K562 (cell line): Measurements from ENCODE around the gene SPIN1. TPM values are rescaled to one million over a fixed set of nuclear protein-coding genes. Genes with fewer than 3 reads are reported as not detected.

ENCODE experiments used
- ATAC-seq: fragments of 200-7000 bp; cut with Tn5 transposase; 3 replicates; pipeline ENCODE4 v1.9.1; 2020; ENCODE audit warnings: moderate library complexity
- BruUV-seq: library from RNA; stranded (reverse); fragments of 400-500 nt; replicated peaks from 2 replicates; lab custom pipeline; 2021; lab: Mats Ljungman, UMichigan
- CTCF ChIA-PET: fragments of 300-600 bp; formaldehyde crosslinking; extraction: SDS; loops from one replicate; lab custom pipeline; 2021; ENCODE audit warnings: low intra/inter-chr PET ratio; lab: Yijun Ruan, JAX
- POLR2A ChIA-PET: fragments of 300-600, 350-650 bp; sonication (Branson Sonifier 250); formaldehyde crosslinking; extraction: SDS; loops from one replicate; lab custom pipeline; 2021; ENCODE audit warnings: antibody characterized with exemption, inconsistent platforms; lab: Yijun Ruan, JAX
- DNase-seq, 4 experiments: peaks; one replicate each; pipeline versions ENCODE4 v3.0.0 to v3.0.0-alpha.2; 2011 to 2018; ENCODE audit warnings: low spot score in 3 of 4, mixed read lengths in 3 of 4; ENCODE audit errors: extremely low read depth in 1 of 4
- FAIRE-seq: peaks from 2 replicates; lab custom pipeline; 2011; peaks lifted over from hg19 to GRCh38; lab: Jason Lieb, UNC
- H2AFZ ChIP-seq: 2 replicates; pipeline ENCODE4 v1.6.0; 2011; ENCODE audit warnings: low read depth, low read length, control low read depth, inconsistent platforms
- H3K27ac ChIP-seq: fragments of 200-600 bp; 3 replicates; pipeline ENCODE4 v1.8.0; 2011; ENCODE audit warnings: low read depth, mild to moderate bottlenecking, control low read depth, inconsistent platforms, low read length, moderate library complexity, mixed read lengths; ENCODE audit errors: extremely low read depth
- H3K27me3 ChIP-seq, 2 experiments: fragments of 300-600 bp in 1 of 2; 2 replicates in 1 of 2; 3 replicates in 1 of 2; pipeline versions ENCODE4 v1.6.0 to v1.8.0; 2011; ENCODE audit warnings: inconsistent platforms in 2 of 2, low read length in 2 of 2, mild to moderate bottlenecking in 1 of 2, mixed read lengths in 1 of 2, moderate library complexity in 1 of 2; ENCODE audit not compliant: control insufficient read depth in 2 of 2, insufficient read depth in 2 of 2
- H3K36me3 ChIP-seq: fragments of 300-600 bp; 3 replicates; pipeline ENCODE4 v1.8.0; 2011; ENCODE audit warnings: mild to moderate bottlenecking, low read length, inconsistent platforms; ENCODE audit not compliant: control insufficient read depth, insufficient read depth
- H3K4me1 ChIP-seq, 2 experiments: fragments of 200-600 bp in 1 of 2; replicated peaks in 1 of 2; 2 replicates in 1 of 2; 3 replicates in 1 of 2; pipeline versions ENCODE4 v1.5.1 to v1.8.0; 2011; ENCODE audit warnings: inconsistent platforms in 2 of 2, low read length in 2 of 2, mild to moderate bottlenecking in 1 of 2, mixed read lengths in 1 of 2, moderate library complexity in 1 of 2; ENCODE audit not compliant: control insufficient read depth in 2 of 2, insufficient read depth in 2 of 2
- H3K4me2 ChIP-seq: 2 replicates; pipeline ENCODE4 v1.6.1; 2011; ENCODE audit warnings: low read length, control low read depth, inconsistent platforms, mixed read lengths; ENCODE audit not compliant: insufficient read depth
- H3K4me3 ChIP-seq: fragments of 200-600 bp; sonication (generic), shearing (Covaris generic); 2 replicates; pipeline ENCODE4 v1.5.1; 2016; ENCODE audit warnings: control low read depth, inconsistent platforms
- H3K79me2 ChIP-seq: fragments of 200-600 bp; 3 replicates; pipeline ENCODE4 v1.8.0; 2011; ENCODE audit warnings: low read length, inconsistent platforms; ENCODE audit not compliant: control insufficient read depth, insufficient read depth
- H3K9ac ChIP-seq, 2 experiments: 2 replicates each; pipeline versions ENCODE4 v1.6.0 to v1.6.1; 2011; ENCODE audit warnings: low read depth in 2 of 2, low read length in 2 of 2, control low read depth in 1 of 2, inconsistent platforms in 1 of 2, mild to moderate bottlenecking in 1 of 2, mixed read lengths in 1 of 2; ENCODE audit not compliant: insufficient read depth in 1 of 2
- H3K9me1 ChIP-seq: one replicate; pipeline ENCODE4 v1.6.0; 2011; ENCODE audit warnings: inconsistent platforms, mild to moderate bottlenecking, low read length, moderate library complexity; ENCODE audit not compliant: control insufficient read depth, insufficient read depth
- H3K9me3 ChIP-seq: replicated peaks from 2 replicates; pipeline ENCODE4 v1.5.1; 2011; ENCODE audit warnings: low read depth, low read length, inconsistent platforms; ENCODE audit not compliant: control insufficient read depth, insufficient read depth
- H4K20me1 ChIP-seq: replicated peaks from 2 replicates; pipeline ENCODE4 v1.6.1; 2011; ENCODE audit warnings: low read length, inconsistent platforms, mixed read lengths; ENCODE audit not compliant: control insufficient read depth, insufficient read depth
- CHAMP1 ChIP-seq: fragments of 450-650 bp; IDR thresholded peaks from 2 replicates; pipeline ENCODE4 v1.6.1; 2016; ENCODE audit warnings: mild to moderate bottlenecking
- KDM2B ChIP-seq: fragments of 250-450 bp; sonication (Bioruptor Pico); IDR thresholded peaks from 2 replicates; pipeline ENCODE4 v1.8.0; 2021; ENCODE audit warnings: mild to moderate bottlenecking, moderate library complexity
- KDM4B ChIP-seq, 2 experiments: fragments of 450-650 bp in 1 of 2; sonication (generic) in 1 of 2; IDR thresholded peaks; 2 replicates each; pipeline ENCODE4 v1.6.1; 2016 to 2017; ENCODE audit warnings: borderline replicate concordance in 2 of 2, antibody characterized with exemption in 1 of 2, low read depth in 1 of 2, mild to moderate bottlenecking in 1 of 2
- REST ChIP-seq, 2 experiments: fragments of 450-650 bp; formaldehyde crosslinking in 1 of 2; IDR thresholded peaks; 2 replicates each; pipeline versions ENCODE4 v1.4.0 to v1.6.1; 2014 to 2020; ENCODE audit warnings: mild to moderate bottlenecking in 2 of 2, borderline replicate concordance in 1 of 2, low read depth in 1 of 2
- ZBTB2 ChIP-seq: fragments of 450-650 bp; IDR thresholded peaks from 2 replicates; pipeline ENCODE4 v1.6.1; 2016; ENCODE audit warnings: antibody characterized with exemption
- ZNF766 ChIP-seq: fragments of 200-800 bp; sonication (Bioruptor generic); conservative IDR thresholded peaks from 2 replicates; pipeline ENCODE4 v1.6.1; 2016; ENCODE audit warnings: missing genetic modification characterization, missing compliant biosample characterization
- WGBS: fragments of 100-300 bp; shearing (Covaris generic); methylation state at CpG from one replicate; pipeline ENCODE4 v1.1.6; 2016; ENCODE audit warnings: low coverage, mixed read lengths; ENCODE audit not compliant: insufficient coverage; ENCODE audit errors: missing lambda C conversion rate; 5-methylcytosine and 5-hydroxymethylcytosine counted together
- in situ Hi-C: fragments of 300-500 bp; cut with MboI; formaldehyde crosslinking; loops from 4 replicates; pipeline ENCODE4 v1.15.0; 2018; ENCODE audit warnings: inconsistent platforms, mixed read lengths
- intact Hi-C: fragments of 100-400 bp; cut with micrococcal nuclease; formaldehyde crosslinking; loops from 2 replicates; pipeline ENCODE4 v1.14.2; 2022
- polyA plus RNA-seq, 8 experiments: library from polyadenylated mRNA; depleted of rRNA in 4 of 8; stranded (reverse) in 5 of 8; unstranded in 3 of 8; fragments of >200 nt; fragmentation: Nextera tagmentation in 2 of 8; fragmentation: Illumina TruSeq in 1 of 8; extraction: Ambion mirVana in 2 of 8; extraction: Trizol in 1 of 8; gene quantifications; 2 replicates each; pipeline versions ENCODE4 v1.2.1 to v1.2.3, GENCODE V29; 2011 to 2014; ENCODE audit warnings: inconsistent platforms in 1 of 8, missing spikeins in 1 of 8
- total RNA-seq, 7 experiments: library from RNA; depleted of rRNA in 6 of 7; stranded (reverse); fragments of >200 nt in 6 of 7; fragmentation: Illumina TruSeq in 2 of 7; extraction: Trizol in 2 of 7; gene quantifications; 2 replicates each; pipeline versions ENCODE4 v1.2.1 to v1.2.3, GENCODE V29; 2011 to 2021; ENCODE audit warnings: low replicate concordance in 1 of 7
- TF ChIP-seq, protein P1 (sequence below): fragments of 450-650 bp; IDR thresholded peaks from 2 replicates; pipeline ENCODE4 v1.6.1; 2016; ENCODE audit warnings: low read depth, mild to moderate bottlenecking, moderate library complexity

Gene SPIN1
- total and polyA plus RNA-seq, 9 of the 15 experiments (the other 6 are each of a cell fraction or from before 2014, with no cell fraction given): 7.4 to 25.7 (median 15.6) TPM

DNA sequence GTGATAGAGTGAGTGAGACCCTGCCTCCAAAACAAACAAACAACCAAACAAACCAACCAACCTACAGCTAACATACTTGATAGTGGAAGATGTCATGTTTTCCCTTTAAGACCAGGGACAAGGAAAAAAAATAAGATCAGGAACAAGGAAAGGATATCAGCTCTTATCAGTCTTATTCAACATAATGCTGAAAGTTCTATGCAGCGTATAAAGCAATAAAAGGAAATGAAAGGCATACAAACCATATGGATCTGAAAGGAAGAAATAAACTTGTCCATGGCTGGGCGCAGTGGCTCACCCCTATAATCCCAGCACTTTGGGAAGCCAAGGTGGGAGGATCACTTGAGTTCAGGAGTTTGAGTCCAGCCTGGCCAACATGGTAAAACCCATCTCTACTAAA lies 23.5 kb upstream of the SPIN1 start:
- BruUV-seq: no TSS peak
- no peak overlapping the region for H3K4me3 ChIP-seq
- H3K9me3 ChIP-seq: no peaks in the 10 kb centered on the region
- intact Hi-C loops: no loop called here
- H2AFZ ChIP-seq: no peak overlapping the region
- no peaks in the 10 kb centered on the region for H3K79me2 ChIP-seq
- in situ Hi-C loops: no loop called here
- ChIA-PET POLR2A (no interaction called here), CTCF (no interaction called here)
- H3K9me1 ChIP-seq: no peaks in the 10 kb centered on the region
- H3K4me1 ChIP-seq: no peaks in the 10 kb centered on the region
- WGBS: 0% methylated on average over 2 of the region's 2 CpGs
- FAIRE-seq: no peak
- no peak overlapping the region for H3K27ac ChIP-seq
- H4K20me1 ChIP-seq: no peaks in the 10 kb centered on the region
- no peak for DNase-seq
- TF ChIP-seq CHAMP1 (no peak), ZBTB2 (no peak), REST (IDR thresholded peaks at IDR 0.05; ENCODE audit: borderline replicate concordance) (no peak), REST (CRISPR knock-in tag; IDR thresholded peaks at IDR 0.05; ENCODE audit: low read depth) (no peak), KDM4B (IDR thresholded peaks at IDR 0.05; ENCODE audit: borderline replicate concordance in 2 of 2, low read depth in 1 of 2) (no peak), KDM2B (no peak), ZNF766 (CRISPR knock-in tag) (no peak)
- TF ChIP-seq, protein P1, sequence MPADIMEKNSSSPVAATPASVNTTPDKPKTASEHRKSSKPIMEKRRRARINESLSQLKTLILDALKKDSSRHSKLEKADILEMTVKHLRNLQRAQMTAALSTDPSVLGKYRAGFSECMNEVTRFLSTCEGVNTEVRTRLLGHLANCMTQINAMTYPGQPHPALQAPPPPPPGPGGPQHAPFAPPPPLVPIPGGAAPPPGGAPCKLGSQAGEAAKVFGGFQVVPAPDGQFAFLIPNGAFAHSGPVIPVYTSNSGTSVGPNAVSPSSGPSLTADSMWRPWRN: no peak
- H3K36me3 ChIP-seq: no peaks in the 10 kb centered on the region
- no peak overlapping the region for H3K9ac ChIP-seq
- ATAC-seq: no peak
- H3K4me2 ChIP-seq: no peak overlapping the region
- no peaks in the 10 kb centered on the region; a peak in 1 of 5 replicates for H3K27me3 ChIP-seq
